Choroid plexus epithelial cell (primary cell): ENCODE data around the gene DIP2B.

Source experiments
- DNase-seq: peaks from one replicate; pipeline ENCODE4 v3.0.0-alpha.2; 2010; ENCODE audit warnings: low read depth
- H3K4me3 ChIP-seq: 2 replicates; pipeline ENCODE4 v1.5.1; 2011; ENCODE audit warnings: low read depth, mild to moderate bottlenecking, control low read depth, low read length, moderate library complexity
- TF ChIP-seq, protein P1 (sequence below): conservative IDR thresholded peaks from 2 replicates; pipeline ENCODE4 v1.5.1; 2011; ENCODE audit warnings: low read depth, mild to moderate bottlenecking, control low read depth, inconsistent platforms, low read length, moderate library complexity

Gene DIP2B

DNA sequence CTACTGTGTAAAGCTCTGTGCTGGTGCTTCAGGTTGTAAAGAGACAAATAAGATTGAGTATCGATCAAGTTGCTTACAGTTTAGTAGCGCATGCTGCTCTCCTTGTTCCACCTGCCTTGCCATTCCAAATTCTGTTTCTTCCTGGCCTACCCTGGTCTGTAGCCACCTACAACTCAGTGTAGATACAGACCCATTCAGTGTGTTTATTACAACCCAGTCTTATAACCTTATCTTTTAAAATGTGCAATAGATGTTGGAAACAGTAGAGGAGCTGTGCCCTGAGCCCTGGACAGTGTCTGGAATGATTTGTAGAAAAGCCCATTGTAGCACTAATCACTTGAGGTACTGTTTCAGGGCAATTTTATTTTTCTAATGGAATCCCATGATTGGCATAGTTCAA lies 68.5 kb downstream of the DIP2B start:
- H3K4me3 ChIP-seq, result no peak overlapping the region
- TF ChIP-seq, protein P1, sequence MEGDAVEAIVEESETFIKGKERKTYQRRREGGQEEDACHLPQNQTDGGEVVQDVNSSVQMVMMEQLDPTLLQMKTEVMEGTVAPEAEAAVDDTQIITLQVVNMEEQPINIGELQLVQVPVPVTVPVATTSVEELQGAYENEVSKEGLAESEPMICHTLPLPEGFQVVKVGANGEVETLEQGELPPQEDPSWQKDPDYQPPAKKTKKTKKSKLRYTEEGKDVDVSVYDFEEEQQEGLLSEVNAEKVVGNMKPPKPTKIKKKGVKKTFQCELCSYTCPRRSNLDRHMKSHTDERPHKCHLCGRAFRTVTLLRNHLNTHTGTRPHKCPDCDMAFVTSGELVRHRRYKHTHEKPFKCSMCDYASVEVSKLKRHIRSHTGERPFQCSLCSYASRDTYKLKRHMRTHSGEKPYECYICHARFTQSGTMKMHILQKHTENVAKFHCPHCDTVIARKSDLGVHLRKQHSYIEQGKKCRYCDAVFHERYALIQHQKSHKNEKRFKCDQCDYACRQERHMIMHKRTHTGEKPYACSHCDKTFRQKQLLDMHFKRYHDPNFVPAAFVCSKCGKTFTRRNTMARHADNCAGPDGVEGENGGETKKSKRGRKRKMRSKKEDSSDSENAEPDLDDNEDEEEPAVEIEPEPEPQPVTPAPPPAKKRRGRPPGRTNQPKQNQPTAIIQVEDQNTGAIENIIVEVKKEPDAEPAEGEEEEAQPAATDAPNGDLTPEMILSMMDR, result no peak
- no peak for DNase-seq

DNA sequence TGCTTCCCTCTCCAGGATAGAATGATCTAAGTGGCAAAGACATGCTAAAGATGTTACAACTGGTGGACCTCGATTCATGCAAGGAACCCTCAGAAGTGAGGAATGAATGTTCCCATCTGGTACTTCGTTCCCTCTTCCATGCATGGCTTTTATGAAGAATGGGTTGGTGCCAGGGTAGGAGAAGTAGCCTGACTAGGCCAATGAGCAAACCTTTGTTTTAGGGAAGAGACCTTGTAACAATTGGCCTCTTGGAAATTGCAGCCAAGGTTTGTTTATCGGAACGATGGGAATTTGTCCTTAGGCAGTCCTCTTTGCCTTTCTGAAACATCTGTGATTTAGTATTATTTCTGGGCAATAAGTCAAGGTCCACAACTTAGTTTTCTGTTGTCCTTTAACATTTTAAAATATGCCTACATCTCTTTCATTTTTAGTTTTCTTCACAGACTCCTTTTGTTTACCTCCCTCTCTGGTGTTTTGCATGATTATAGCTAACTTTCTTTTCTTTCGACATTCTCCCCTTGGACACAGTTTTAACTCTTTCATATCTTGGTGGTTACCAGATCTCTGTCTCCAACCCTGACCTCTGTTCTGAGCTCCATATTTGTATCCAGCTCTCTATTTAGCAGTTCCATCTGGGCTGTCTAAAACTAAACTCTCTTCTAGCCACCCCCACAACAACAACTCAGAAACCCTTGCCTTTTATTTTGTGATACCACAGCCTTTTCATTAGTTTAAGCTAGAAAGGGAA lies 70.0 kb downstream of the DIP2B start:
- H3K4me3 ChIP-seq, result no peak overlapping the region
- DNase-seq, result no peak
- TF ChIP-seq, protein P1, result no peak

DNA sequence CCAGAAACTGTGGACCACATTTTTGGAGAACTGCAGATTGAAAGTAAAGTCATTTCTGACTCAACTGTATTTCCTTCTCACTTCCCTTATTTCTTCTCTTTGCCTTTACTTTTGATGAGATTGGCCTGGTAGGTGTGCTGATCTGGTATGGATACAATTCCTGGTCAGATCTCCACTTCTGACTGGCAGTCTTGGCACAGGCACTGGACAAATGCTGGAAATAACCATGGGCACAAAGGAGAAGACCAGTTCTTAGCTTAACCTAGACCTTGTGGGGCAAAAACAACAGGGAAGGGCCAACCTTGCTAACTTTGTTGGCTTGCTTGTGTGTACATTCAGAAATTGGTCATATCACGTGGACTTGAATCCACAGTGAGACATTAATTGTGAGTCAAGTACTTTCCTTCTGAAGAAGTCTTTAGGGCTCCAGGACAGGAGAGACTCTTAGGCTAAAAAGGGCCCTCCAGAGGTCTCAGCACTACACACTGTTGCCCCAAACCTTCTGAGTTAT lies 75.0 kb downstream of the DIP2B start:
- TF ChIP-seq, protein P1, result no peak
- no peak overlapping the region for H3K4me3 ChIP-seq
- DNase-seq, result no peak

DNA sequence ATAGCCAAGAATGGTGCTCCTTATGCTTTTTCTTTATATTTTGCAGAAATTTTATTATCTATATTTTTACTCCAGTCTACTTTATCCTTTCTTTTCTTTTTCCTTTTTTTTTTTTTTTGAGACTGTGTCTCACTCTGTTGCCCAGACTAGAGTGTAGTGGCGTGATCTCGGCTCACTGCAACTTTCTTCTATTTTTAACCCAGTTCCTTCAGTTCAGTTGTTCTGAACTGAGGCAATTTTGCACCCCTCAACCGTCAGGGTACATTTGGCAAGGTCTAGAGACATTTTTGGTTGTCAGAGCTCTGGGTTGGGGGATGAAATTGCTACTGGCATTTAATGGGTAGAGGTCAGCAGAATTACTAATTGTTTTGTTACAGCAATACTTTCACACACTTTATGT lies 75.7 kb downstream of the DIP2B start:
- no peak for DNase-seq
- no peak overlapping the region for H3K4me3 ChIP-seq
- TF ChIP-seq, protein P1, result no peak

DNA sequence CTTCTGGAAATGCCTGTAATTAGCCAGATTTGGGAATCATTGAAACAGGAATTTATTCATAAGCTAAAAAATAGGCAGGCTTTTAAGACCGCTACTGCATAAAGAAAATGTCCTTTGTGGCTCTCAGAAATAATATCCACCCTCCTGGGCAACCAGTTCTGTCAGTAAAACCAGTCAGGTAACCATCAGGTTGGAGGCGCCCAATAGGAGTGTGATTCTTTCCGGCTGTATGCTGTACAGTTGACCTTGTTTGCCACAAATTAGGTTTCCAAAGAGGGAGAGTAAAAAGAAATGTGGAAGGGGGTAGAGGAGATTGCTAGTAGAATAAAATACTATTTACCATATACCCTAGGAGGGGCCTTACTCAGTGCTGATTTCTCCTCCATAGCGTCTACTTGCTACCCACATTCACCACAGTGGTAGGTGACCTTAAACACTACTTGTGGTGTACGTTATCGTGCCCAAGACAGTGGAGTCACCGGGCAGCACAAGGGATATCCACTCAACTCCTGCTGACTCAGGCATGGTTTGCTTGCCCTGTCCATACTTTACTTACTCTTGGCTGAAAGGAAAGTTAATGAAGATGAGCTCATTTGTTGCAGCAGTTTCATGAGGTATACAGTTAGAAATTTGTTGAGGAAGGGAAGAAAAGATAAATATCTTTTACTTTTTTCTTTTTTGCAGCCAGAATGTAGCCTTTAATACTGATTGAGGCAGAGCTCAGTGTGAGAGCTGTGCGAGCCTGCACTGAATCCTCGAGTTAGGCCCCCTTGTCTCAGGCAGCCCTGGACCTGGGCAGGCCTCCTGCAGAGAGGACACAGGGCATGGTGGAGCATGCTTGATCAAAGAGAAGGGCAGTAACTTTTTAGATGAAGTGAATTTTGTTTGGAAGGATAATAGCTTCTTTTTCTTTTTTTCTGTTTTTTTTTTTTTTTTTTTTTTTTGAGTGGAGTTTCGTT lies 76.7 kb downstream of the DIP2B start:
- H3K4me3 ChIP-seq, result no peak overlapping the region
- TF ChIP-seq, protein P1, result no peak
- peak; percentile 59 for DNase-seq

DNA sequence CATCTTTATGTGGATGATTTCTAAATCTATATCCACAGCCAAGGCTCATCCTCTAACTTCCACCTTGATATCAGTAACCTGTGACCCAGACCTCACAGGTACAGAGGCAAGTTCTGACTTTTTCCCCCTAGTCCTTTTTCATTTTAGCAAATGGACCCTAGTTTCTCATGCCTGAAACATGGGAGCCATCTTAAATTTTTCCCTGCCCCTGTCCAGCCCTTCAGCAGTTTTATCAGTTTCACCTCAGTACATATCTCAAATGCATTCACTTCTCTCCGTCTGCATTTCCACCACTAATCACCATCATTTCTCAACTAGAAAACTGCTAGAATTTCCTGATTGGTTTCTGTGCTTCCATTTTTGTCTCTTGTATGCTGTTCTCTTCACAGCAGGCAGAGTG lies 79.3 kb downstream of the DIP2B start:
- TF ChIP-seq, protein P1, result no peak
- H3K4me3 ChIP-seq, result no peak overlapping the region
- DNase-seq, result no peak
